Upper lobe of left lung (tissue), 6 donors: Measurements from ENCODE around the gene TCTA. TPM values are rescaled to one million over a fixed set of nuclear protein-coding genes. Genes with fewer than 3 reads are reported as not detected.
A peak's percentile ranks its signal among the peaks of the same experiment; 100 is the strongest.
"Not testable (repeated sequence)": the region's sequence is repeated elsewhere in the genome, so short reads cannot be mapped to it uniquely, and the experiment has no call there.

ENCODE experiments used
- ATAC-seq, 2 donors: fragments of 200-7000 bp; cut with Tn5 transposase; one replicate each; pipeline ENCODE4 v1.9.1; 2022; ENCODE audit warnings: mild to moderate bottlenecking in 2 of 2, moderate library complexity in 2 of 2; ENCODE audit not compliant: low FRiP score in 2 of 2
- DNase-seq, 2 donors: peaks; one replicate each; pipeline ENCODE4 v3.0.0-alpha.2; 2019 to 2020
- H3K27ac ChIP-seq, 4 donors: fragments of 200-600 bp; sonication (generic); one replicate each; pipeline ENCODE4 v1.5.1; 2016 to 2019
- H3K27me3 ChIP-seq, 4 donors: fragments of 200-600 bp; sonication (generic); one replicate each; pipeline ENCODE4 v1.5.1; 2017 to 2019
- H3K36me3 ChIP-seq, 4 donors: fragments of 200-600 bp; sonication (generic); one replicate each; pipeline ENCODE4 v1.5.1; 2016 to 2019
- H3K4me1 ChIP-seq, 4 donors: fragments of 200-600 bp; sonication (generic); one replicate each; pipeline ENCODE4 v1.5.1; 2018 to 2019
- H3K4me3 ChIP-seq, 4 donors: fragments of 200-600 bp; sonication (generic); one replicate each; pipeline ENCODE4 v1.5.1; 2017 to 2019; ENCODE audit warnings: mild to moderate bottlenecking in 2 of 4, moderate library complexity in 1 of 4
- H3K9me3 ChIP-seq, 4 donors: fragments of 200-600 bp; sonication (generic); one replicate each; pipeline ENCODE4 v1.5.1; 2018 to 2019
- CTCF ChIP-seq, 6 experiments: fragments of 450-650 bp in 4 of 6; fragments of 200-600 bp in 2 of 6; sonication (generic) in 2 of 6; IDR thresholded peaks; one replicate each; pipeline ENCODE4 v1.5.1; 2016 to 2019; ENCODE audit warnings: antibody characterized with exemption in 6 of 6
- EP300 ChIP-seq, 4 donors: sonication (generic); formaldehyde crosslinking; IDR thresholded peaks; one replicate each; pipeline ENCODE4 v1.5.1; 2017; ENCODE audit warnings: antibody characterized with exemption in 4 of 4, control low read depth in 2 of 4
- POLR2A ChIP-seq, 4 donors: fragments of 450-650 bp; IDR thresholded peaks; one replicate each; pipeline ENCODE4 v1.5.1; 2016 to 2017; ENCODE audit warnings: antibody characterized with exemption in 4 of 4, mild to moderate bottlenecking in 2 of 4
- POLR2AphosphoS5 ChIP-seq, 2 donors: sonication (generic); formaldehyde crosslinking; IDR thresholded peaks; one replicate each; pipeline ENCODE4 v1.5.1; 2017; ENCODE audit warnings: antibody characterized with exemption in 2 of 2
- WGBS, 2 donors: methylation state at CpG; one replicate each; pipeline ENCODE4 v1.1.5; 2017 to 2018; 5-methylcytosine and 5-hydroxymethylcytosine counted together
- total RNA-seq, 6 donors: library from RNA; depleted of rRNA in 4 of 6; stranded (reverse); fragments of >200 nt in 4 of 6; gene quantifications; one replicate each; pipeline versions ENCODE4 v1.1.0 to v1.2.1, GENCODE V29; 2016 to 2021
- donor health status: DM: no; HTN: no; CAD: no; lungs with moderate emphysema.
- donor health status: DM: no; HTN: yes; CAD: no; lungs with severe emphysema.

TCTA gene
- total RNA-seq, 6 donors from 2014 or later = 21.8 to 52.3 (median 39.5) TPM

GRCh38 chr3:49397470-49397869 lies 14.8 kb upstream of the TCTA start:
- H3K27me3 ChIP-seq = no peaks in the 10 kb centered on the region
- H3K9me3 ChIP-seq = no peaks in the 10 kb centered on the region
- 66% methylated on average over 4 of the region's 4 CpGs for WGBS, 2 donors
- peak in 1 of 2 donors; percentile 64 for ATAC-seq
- H3K36me3 ChIP-seq = peaks cover 0 to 34% (median 6%) of the 10 kb centered on the region in 4 donors
- H3K4me3 ChIP-seq = no peak overlapping the region
- TF ChIP-seq POLR2A (IDR thresholded peaks at IDR 0.05) (no peak), CTCF (IDR thresholded peaks at IDR 0.05) (no peak), POLR2AphosphoS5 (IDR thresholded peaks at IDR 0.05) (no peak), EP300 (IDR thresholded peaks at IDR 0.05) (no peak)
- peaks cover 35 to 70% (median 57%) of the 10 kb centered on the region in 4 donors for H3K4me1 ChIP-seq
- no peak for DNase-seq
- H3K27ac ChIP-seq = peak overlapping the region in 2 of 4 donors; percentile 16 to 34

GRCh38 chr3:49399461-49399860 lies 12.8 kb upstream of the TCTA start:
- no peak for ATAC-seq
- no peak overlapping the region for H3K4me3 ChIP-seq
- peak in 1 of 2 donors; percentile 51 for DNase-seq
- H3K36me3 ChIP-seq = peaks cover 0 to 31% (median 5%) of the 10 kb centered on the region in 4 donors
- no peaks in the 10 kb centered on the region for H3K9me3 ChIP-seq
- H3K27me3 ChIP-seq = no peaks in the 10 kb centered on the region
- peak overlapping the region in 1 of 4 donors; percentile 66 for H3K27ac ChIP-seq
- WGBS, 2 donors = 93 to 95% methylated on average over 3 of the region's 3 CpGs
- H3K4me1 ChIP-seq = peaks cover 46 to 72% (median 68%) of the 10 kb centered on the region in 4 donors
- TF ChIP-seq CTCF (IDR thresholded peaks at IDR 0.05) = no peak
- TF ChIP-seq POLR2A (IDR thresholded peaks at IDR 0.05) = no peak
- TF ChIP-seq POLR2AphosphoS5 (IDR thresholded peaks at IDR 0.05) = no peak
- TF ChIP-seq EP300 (IDR thresholded peaks at IDR 0.05) = no peak

GRCh38 chr3:49401766-49402165 lies 10.5 kb upstream of the TCTA start:
- DNase-seq = peak in 1 of 2 donors; percentile 79
- 49 to 51% methylated on average over 2 of the region's 2 CpGs for WGBS, 2 donors
- peaks cover 67 to 87% (median 81%) of the 10 kb centered on the region in 4 donors for H3K4me1 ChIP-seq

GRCh38 chr3:49403891-49404290 lies 8.3 kb upstream of the TCTA start:
- H3K27me3 ChIP-seq = no peaks in the 10 kb centered on the region
- H3K4me1 ChIP-seq = peaks cover 81 to 90% (median 84%) of the 10 kb centered on the region in 4 donors
- WGBS, 2 donors = 75 to 92% methylated on average over 4 to 5 of the region's 5 CpGs
- no peaks in the 10 kb centered on the region for H3K9me3 ChIP-seq
- no peak overlapping the region for H3K27ac ChIP-seq
- TF ChIP-seq POLR2AphosphoS5 (IDR thresholded peaks at IDR 0.05) = no peak
- ATAC-seq (no peak), DNase-seq (no peak)
- H3K4me3 ChIP-seq = no peak overlapping the region
- H3K36me3 ChIP-seq = peaks cover 0 to 15% (median 2%) of the 10 kb centered on the region in 4 donors

More at GRCh38 chr3:49401766-49402165, 10.5 kb upstream of the TCTA start:
- H3K9me3 ChIP-seq = no peaks in the 10 kb centered on the region
- peaks cover 0 to 17% (median 2%) of the 10 kb centered on the region in 4 donors for H3K36me3 ChIP-seq
- H3K27ac ChIP-seq = peak overlapping the region; percentile 20 to 54 (median 42)
- ATAC-seq = peak in 1 of 2 donors; percentile 77
- TF ChIP-seq CTCF (IDR thresholded peaks at IDR 0.05) = no peak
- no peak for TF ChIP-seq POLR2A (IDR thresholded peaks at IDR 0.05)
- TF ChIP-seq POLR2AphosphoS5 (IDR thresholded peaks at IDR 0.05) = peak in 1 of 2 donors; percentile 55
- peak in 2 of 4 donors; percentile 18 to 76 for TF ChIP-seq EP300 (IDR thresholded peaks at IDR 0.05)
- H3K27me3 ChIP-seq = no peaks in the 10 kb centered on the region
- H3K4me3 ChIP-seq = no peak overlapping the region

- Histone ChIP-seq H3K27ac (peak overlapping the region; percentile 37 to 100 (median 69)), H3K4me1 (peaks cover 85 to 92% (median 86%) of the 10 kb centered on the region in 4 donors), H3K36me3 (peaks cover 0 to 12% (median 2%) of the 10 kb centered on the region in 4 donors)
- ATAC-seq, H3K4me3 ChIP-seq, H3K27me3 ChIP-seq, H3K9me3 ChIP-seq: not testable (repeated sequence)
- 43 to 50% methylated on average over 9 of the region's 9 CpGs for WGBS, 2 donors
- DNase-seq = peak in 1 of 2 donors; percentile 53
Measured at GRCh38 chr3:49405570-49405969, 6.7 kb upstream of the TCTA start.
